IMR-90 (cell line): Measurements from ENCODE around the gene FOXD4. TPM values are rescaled to one million over a fixed set of nuclear protein-coding genes. Genes with fewer than 3 reads are reported as not detected.

Source experiments
- polyA plus RNA-seq, 3 experiments: library from polyadenylated mRNA; depleted of rRNA; stranded (reverse); fragments of >200 nt; gene quantifications; 2 replicates each; pipeline ENCODE4 v1.2.3, GENCODE V29; 2012; ENCODE audit warnings: low replicate concordance in 1 of 3
- total RNA-seq: library from RNA; depleted of rRNA; stranded (reverse); fragments of >200 nt; gene quantifications from 2 replicates; pipeline ENCODE4 v1.2.3, GENCODE V29; 2012; rRNA removed

The FOXD4 gene
- total and polyA plus RNA-seq, 2 of the 4 experiments (the other 2 are of a cell fraction) = 0.03 to 0.18 TPM

Other genes with a start within 250 kb of the FOXD4 start
- 3.0 and 3.1 TPM in 2 replicates for gene WASHC1, start 89.0 kb downstream of the FOXD4 start, total RNA-seq
- gene WASHC1, start 89.0 kb downstream of the FOXD4 start, polyA plus RNA-seq (2012; rRNA removed) = 13.7 and 17.6 TPM in 2 replicates
- 12.2 and 24.2 TPM in 2 replicates for gene ZNG1A, start 60.6 kb upstream of the FOXD4 start, total RNA-seq
- 11.5 and 12.4 TPM in 2 replicates for gene ZNG1A, start 60.6 kb upstream of the FOXD4 start, polyA plus RNA-seq (2012; rRNA removed)
- gene DOCK8, start 96.4 kb upstream of the FOXD4 start, total RNA-seq = not detected in 2 replicates
- gene DOCK8, start 96.4 kb upstream of the FOXD4 start, polyA plus RNA-seq (2012; rRNA removed) = not detected in 2 replicates